Stimulated activated CD4-positive, alpha-beta T cell treated with anti-CD3 and anti-CD28 coated beads, TNF-alpha, amount 100 ng/mL, for 48 hours (primary cell): ENCODE data around the gene KIFBP.

Source experiments
- DNase-seq, 3 donors: peaks; one replicate each; pipeline ENCODE4 v3.0.0-alpha.2; 2020; ENCODE audit warnings: low read depth in 3 of 3

KIFBP gene

DNA sequence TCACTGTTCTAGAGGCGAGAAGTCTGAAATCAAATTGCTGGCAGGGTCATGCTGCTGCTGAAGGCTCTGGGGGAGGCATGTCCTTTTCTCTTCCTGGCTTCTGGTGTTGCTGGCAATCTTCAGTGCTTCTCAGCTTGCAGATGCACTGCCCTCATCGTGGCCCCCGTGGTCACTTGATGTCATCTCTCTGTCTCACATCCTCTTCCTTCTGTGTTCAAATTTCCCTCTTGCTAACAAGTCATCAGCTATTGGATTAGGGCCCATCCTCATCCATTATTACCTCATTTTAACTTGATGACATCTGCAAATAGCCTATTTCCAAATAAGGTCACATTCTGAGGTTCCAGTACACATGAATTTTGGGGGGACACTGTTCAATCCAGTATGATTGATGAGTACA, 62.7 kb downstream of the KIFBP start:
- DNase-seq: no peak

DNA sequence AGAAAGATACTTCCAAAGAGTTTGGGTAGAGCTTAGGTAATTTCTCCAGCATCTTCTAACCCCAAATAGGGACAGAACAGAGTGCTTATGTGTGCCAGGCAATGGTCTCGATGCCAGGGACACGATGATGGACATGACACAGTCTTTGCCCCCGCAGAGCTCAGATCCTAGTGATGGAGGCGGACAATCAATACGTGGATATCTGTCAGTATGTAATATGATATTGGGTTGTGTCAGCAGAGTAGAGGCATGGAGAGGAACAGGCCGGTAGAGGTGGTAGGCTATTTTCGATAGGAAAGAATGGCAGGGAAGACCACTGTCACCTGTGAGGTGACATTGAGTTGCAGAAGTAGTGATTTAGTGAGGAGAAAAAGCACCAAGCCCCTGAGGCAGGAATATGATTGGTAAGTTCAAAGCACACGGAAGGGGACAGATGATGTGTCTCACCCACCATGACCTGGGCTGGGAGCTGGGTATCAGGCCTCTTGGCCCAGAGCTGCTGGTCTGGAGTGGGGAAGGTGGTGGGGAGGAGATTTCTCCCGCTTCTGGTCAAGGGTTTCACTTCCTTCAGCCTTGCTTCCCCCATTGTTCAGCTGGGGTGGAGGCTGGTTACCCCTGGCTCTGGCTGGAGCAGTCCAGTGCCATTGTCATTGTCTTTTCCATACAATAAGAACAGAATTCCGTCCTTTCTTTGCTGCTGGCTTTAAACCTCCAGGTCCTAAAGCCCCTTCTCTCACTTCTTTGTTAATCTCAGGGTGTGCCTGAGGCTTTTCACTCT, 63.3 kb downstream of the KIFBP start:
- no peak for DNase-seq

DNA sequence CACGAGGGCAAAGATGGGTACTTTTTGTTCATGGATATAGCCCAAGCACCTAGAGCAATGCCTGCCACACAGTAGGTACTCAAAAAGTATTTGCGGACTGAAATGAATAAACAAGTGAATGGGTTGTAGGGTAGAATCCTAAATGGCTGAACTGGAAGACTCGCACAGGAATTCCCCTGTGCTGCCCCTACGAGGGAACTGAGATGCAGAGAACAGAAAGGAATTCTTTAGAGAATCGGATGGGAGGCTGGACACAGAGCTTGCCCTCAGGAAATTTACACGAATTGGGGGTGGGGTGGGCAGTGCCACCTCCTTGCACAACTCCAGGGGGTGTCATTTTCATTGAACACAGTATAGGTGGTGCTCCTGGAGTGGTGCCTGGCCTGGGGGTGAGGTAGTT, 64.1 kb downstream of the KIFBP start:
- DNase-seq: no peak

DNA sequence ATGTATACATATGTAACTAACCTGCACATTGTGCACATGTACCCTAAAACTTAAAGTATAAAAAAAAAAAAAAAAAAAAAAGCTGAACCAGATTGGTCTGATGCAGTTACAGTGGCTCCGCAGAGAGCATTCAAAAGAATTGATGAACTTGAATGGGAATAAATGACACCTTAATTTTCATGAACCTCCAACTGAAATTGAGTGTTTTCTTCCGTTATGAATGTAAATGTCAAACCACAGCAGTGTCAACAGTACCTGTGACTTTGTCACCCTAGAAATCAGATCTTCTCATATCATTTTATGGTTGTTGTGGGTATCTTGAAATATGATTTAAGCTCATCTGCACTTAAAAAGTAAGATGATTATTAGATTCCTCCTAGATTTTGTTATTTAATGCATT, 66.6 kb downstream of the KIFBP start:
- DNase-seq: no peak

DNA sequence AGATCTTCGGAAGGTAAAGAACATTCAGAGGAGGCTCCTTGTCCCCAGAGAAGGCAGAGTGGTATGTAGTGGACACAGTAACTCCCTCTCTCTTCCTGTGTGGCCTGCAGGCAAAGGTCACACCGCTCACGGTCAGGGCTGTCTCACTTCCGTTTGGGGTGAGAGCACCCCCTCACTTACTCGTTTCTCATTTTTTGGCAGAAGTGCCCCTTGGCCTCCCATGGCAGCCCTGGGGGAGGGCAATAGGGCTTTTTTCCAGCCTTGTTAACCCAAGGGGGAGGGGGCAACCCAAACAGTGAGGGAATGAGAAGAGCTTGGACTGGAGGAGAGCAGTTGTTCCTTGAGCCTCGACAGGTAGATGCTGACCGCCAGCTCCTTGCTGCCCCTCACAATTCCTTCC, 67.5 kb downstream of the KIFBP start:
- no peak for DNase-seq

DNA sequence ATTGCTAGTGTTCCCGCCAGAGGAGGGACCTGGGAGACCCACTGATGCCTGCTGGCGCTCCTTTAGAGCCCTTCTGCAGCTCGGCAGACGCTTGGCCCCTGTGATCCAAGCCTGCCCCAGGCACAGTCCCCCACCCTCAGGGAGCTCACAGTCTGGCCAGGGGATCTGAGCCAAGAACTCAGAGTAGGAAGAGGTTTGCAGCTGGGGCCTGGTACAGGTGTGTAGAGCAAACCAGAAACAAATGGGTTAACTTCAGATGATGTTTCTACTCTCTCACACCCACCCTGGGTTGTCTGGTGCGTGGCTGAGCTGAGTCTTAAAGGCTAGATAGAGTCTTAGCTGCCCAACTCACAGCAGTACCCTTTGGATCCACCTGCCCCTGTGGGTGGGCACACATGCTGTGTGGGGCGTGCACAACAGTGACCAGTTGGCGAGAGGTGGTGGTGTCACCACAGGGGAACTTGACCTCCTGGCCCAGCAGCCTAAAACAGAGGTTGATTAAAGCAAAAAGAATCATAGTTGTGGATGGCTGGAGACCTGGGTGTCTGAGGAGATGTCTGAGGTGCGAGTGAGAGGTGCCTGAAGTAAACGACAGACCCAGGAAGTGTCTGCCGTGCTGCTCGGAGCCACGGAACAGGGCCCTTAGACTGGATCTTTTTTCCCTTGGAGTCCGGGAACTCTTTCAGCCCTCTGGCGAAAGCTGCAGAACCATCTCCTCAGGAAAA, 68.1 kb downstream of the KIFBP start:
- no peak for DNase-seq

DNA sequence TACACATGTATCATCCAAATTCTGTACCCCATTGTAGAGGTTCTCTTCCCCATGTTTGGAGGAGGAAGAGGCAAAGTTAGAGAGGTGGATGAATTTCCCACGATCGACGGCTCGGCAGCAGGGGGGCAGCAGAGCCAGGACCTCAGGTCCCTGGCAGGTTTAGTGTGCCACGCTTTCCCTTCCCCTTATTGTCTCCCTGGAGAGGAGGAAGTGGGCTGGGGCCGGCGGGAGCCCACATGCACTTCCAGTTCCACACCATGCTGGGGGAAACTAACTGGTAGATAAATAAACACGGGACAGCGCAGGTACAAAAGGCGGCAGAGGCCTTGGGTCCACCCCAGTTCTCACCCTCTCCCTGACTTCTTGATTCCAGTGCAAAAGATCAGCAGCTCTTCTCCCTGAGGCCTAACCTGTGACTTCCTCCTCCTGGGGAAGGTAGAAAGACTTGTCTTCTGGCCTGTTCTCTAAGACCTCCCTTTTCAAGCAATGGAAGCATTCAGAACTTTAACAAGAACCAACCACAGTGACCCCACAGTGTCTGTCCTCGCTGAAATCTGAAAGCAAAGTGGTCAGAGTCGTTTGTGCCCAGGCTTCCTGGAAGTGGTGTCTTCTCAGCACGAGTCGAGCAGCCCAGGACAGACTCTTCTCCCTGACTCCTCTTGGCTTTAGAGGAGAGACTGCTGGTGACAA, 68.8 kb downstream of the KIFBP start:
- no peak for DNase-seq

DNA sequence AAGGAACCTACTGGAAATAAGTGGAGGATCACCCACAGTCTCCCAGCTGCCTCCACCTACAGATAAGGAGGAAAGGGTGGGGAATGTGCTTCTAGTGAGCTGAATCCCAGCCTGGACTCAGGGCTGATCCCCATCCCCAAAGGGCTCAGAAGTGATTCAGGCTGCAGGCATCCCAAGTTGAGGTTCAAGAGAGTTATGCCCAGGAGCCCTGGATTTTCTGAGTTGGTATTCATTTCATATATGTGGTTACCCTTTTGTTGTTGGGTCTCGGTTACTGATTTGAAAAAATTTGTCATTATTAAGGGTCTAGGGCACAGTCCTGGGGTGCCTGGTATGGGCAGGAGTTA, 69.3 kb downstream of the KIFBP start:
- no peak for DNase-seq

DNA sequence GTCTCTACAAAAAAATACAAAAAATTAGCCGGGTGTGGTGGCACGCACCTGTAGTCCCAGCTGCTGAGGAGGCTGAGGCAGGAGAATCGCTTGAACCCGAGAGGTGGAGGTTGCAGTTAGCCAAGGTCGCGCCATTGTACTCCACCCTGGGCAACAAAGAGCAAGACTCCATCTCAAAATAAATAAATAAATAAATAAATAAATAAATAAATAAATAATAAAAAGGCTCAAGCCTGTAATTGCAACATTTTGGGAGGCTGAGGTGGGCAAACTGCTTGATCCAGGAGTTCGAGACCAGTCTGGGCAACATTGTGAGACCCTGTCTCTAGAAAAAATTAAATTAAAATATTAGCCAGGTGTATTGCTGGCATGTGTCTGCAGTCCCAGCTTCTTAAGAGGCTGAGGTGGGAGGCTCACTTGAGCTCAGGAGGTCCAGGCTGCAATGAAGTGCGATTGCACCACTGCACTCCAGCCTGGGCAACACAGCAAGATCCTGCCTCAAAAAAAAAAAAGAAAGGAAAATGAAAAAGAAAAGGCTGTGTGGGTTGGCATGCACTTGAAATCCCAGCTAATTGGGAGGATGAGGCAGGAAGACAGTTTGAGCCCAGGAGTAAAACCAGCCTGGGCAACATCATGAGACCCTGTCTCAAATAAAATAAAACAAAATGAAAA, 71.7 kb downstream of the KIFBP start:
- DNase-seq: no peak

DNA sequence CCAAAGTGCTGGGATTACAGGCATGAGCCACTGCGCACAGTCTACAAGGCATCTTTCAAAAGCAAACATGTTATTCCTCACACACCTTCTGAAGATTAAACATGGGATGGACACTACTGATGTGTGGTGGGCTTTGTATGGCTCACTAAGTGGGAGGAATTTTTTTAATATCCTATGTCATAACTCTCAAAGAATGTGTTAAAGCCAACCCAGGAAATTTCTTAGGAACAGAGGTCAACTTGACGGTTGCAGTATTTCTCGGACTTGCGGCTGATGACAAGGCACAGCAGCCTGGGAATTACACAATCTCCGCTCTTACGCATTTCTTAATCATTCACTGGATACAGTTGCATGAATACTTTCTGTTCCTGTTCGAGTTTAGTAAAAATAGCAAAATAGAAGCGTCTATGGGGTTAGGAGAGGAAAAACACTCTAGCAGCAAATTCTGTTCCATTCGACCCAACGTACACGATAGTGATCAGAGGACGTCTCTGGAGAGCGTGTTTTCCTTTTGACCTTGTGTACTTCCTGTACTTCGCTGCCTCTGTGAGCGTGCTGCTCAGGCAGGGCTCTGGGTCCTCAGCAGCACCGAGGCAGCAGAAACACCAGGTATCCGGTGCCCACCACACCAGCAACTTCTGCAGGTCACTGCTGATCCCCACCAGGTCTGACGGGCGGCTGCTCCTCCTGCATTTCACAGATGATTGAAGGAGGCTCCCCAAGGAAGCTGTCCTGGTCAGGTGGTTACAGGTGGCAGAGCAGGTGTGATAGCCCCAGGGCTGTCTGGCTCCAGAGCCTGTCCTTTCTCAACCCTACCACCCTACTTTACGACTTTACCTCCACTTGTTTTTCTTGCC, 72.9 kb downstream of the KIFBP start:
- DNase-seq: no peak

DNA sequence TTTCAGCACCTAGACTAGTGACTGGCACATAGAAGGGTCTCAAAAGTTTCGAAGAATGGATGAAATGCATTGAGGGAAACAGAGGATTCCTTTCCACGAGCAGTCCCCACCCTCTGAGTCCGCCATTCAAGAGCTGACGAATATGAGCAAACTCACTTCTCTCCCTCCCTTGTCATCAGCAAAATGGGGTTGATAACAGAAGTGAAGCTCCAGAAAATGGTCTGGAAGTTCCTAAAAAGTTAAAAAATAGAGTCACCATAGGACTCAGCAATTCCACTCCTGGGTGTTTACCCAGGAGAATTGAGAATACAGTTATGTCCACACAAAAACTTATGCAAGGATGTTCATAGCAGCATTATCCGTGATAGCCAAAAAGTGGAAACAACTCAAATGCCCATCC, 74.3 kb downstream of the KIFBP start:
- DNase-seq: no peak

DNA sequence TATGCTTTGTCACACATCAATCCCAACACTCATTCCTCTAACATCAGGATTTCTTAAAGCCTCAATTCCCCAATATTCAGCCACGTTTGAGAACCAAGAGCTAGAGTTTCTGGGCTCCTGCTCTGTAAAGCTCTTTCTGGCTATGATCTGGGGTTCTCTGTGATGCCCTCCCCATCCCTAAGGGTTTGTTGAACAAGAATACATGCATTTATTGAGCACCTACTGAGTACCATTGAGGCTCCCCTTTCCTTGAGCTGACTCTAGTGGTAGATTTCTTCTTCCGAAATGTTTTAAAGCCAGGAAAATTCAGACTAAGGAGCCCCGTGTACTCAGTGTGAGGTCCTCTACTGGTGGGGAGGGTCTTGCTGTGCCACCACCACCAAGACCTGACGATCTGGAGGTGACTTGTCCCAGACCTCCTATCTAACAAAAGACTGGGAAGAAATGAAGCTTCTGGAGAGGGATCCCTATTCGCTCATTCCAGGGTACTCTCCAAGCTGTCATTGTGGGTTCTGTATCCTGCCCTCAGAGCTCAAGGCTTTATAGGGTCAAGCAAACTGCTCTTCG, 76.2 kb downstream of the KIFBP start:
- no peak for DNase-seq

DNA sequence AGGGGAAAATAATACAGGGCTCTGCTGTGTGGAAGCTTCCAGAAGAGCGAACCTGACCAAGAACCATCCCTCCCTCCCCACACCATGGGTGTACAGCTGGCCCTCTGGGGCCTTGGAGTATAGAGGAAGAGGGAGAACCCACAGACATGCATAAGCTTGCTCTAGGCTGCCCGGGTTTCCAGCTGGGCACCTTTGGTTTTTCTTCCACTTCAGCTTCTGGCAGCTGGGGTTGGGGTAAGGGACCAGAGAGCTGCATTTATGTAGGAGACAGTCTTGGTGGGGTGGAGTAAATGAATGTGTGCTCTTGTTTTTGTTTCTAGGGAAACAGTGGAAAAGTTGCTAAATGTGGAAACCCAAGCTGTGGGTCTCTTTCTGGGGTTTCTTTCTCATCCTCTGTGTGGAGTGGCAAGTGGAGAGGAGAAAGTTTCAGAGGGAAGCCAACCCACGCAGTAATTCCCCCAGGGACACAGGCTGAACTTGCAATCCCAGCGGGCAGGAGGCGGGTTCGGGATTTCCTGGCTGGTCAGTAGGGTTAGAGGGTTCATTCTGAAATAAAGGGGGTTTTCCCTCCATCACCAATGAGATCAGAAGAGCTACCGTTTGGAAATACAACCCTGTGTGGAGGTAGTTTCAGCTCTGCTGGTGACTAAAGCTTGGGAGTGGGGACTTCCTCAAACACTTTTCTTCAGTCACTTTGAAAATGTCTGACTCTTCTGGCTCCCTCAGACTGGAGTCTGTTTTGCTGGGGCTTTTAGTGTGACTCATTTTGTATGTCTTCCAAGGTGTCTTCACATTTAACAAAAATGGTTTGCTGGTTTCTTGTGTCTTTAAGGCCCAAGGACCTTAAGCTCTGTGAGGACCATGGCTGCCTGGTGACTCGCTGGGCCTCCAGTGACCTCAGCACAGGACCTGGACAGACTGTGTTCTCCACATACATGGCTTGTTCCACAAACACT, 77.1 kb downstream of the KIFBP start:
- DNase-seq: no peak
